ENCODE results near the gene CSF3. TPM values are rescaled to one million over a fixed set of nuclear protein-coding genes. Genes with fewer than 3 reads are reported as not detected.
A peak's percentile ranks its signal among the peaks of the same experiment; 100 is the strongest.

Gene CSF3
- total RNA-seq, 1 donor from 2014 or later, result not detected

GRCh38 chr17:40015998-40016985, 1.1 kb downstream of the CSF3 start:
- H3K9me3 Mint-ChIP-seq (ENCODE audit: unreplicated experiment), result no peaks in the 10 kb centered on the region
- H3K27ac Mint-ChIP-seq (ENCODE audit: unreplicated experiment), result no peak overlapping the region
- H3K27me3 Mint-ChIP-seq (ENCODE audit: unreplicated experiment), result peaks cover 10% of the 10 kb centered on the region
- peaks cover 4% of the 10 kb centered on the region for H3K4me1 Mint-ChIP-seq (ENCODE audit: unreplicated experiment)
- no peak for TF ChIP-seq CTCF (IDR thresholded peaks at IDR 0.05; ENCODE audit: unreplicated experiment)
- H3K36me3 Mint-ChIP-seq (ENCODE audit: low read depth, unreplicated experiment), result peaks cover 18% of the 10 kb centered on the region
- no peak for DNase-seq (ENCODE audit: low spot score)
- H3K4me3 Mint-ChIP-seq (ENCODE audit: unreplicated experiment), result no peak overlapping the region

DNA sequence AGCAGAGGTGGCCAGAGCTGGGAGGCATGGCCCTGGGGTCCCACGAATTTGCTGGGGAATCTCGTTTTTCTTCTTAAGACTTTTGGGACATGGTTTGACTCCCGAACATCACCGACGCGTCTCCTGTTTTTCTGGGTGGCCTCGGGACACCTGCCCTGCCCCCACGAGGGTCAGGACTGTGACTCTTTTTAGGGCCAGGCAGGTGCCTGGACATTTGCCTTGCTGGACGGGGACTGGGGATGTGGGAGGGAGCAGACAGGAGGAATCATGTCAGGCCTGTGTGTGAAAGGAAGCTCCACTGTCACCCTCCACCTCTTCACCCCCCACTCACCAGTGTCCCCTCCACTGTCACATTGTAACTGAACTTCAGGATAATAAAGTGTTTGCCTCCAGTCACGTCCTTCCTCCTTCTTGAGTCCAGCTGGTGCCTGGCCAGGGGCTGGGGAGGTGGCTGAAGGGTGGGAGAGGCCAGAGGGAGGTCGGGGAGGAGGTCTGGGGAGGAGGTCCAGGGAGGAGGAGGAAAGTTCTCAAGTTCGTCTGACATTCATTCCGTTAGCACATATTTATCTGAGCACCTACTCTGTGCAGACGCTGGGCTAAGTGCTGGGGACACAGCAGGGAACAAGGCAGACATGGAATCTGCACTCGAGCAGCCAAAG, 2.3 kb downstream of the CSF3 start:
- Mint-ChIP-seq H3K4me1 (ENCODE audit: unreplicated experiment) (peaks cover 4% of the 10 kb centered on the region), H3K4me3 (ENCODE audit: unreplicated experiment) (no peak overlapping the region), H3K9me3 (ENCODE audit: unreplicated experiment) (no peaks in the 10 kb centered on the region), H3K27ac (ENCODE audit: unreplicated experiment) (no peak overlapping the region), H3K27me3 (ENCODE audit: unreplicated experiment) (peaks cover 5% of the 10 kb centered on the region), H3K36me3 (ENCODE audit: low read depth, unreplicated experiment) (peaks cover 20% of the 10 kb centered on the region)
- no peak for TF ChIP-seq CTCF (IDR thresholded peaks at IDR 0.05; ENCODE audit: unreplicated experiment)
- DNase-seq (ENCODE audit: low spot score), result no peak

- TF ChIP-seq CTCF (IDR thresholded peaks at IDR 0.05; ENCODE audit: unreplicated experiment), result no peak
- H3K4me1 Mint-ChIP-seq (ENCODE audit: unreplicated experiment), result peaks cover 4% of the 10 kb centered on the region
- H3K36me3 Mint-ChIP-seq (ENCODE audit: low read depth, unreplicated experiment), result peaks cover 20% of the 10 kb centered on the region
- H3K4me3 Mint-ChIP-seq (ENCODE audit: unreplicated experiment), result no peak overlapping the region
- peaks cover 3% of the 10 kb centered on the region for H3K27me3 Mint-ChIP-seq (ENCODE audit: unreplicated experiment)
- no peak for DNase-seq (ENCODE audit: low spot score)
- no peaks in the 10 kb centered on the region for H3K9me3 Mint-ChIP-seq (ENCODE audit: unreplicated experiment)
- no peak overlapping the region for H3K27ac Mint-ChIP-seq (ENCODE audit: unreplicated experiment)
These were observed 3.2 kb downstream of the CSF3 start for GRCh38 chr17:40018211-40019121.

GRCh38 chr17:40019140-40019991, 4.1 kb downstream of the CSF3 start:
- H3K27me3 Mint-ChIP-seq (ENCODE audit: unreplicated experiment), result peaks cover 5% of the 10 kb centered on the region
- H3K27ac Mint-ChIP-seq (ENCODE audit: unreplicated experiment), result no peak overlapping the region
- peak overlapping the region; percentile 43 for H3K4me3 Mint-ChIP-seq (ENCODE audit: unreplicated experiment)
- no peak for DNase-seq (ENCODE audit: low spot score)
- peaks cover 4% of the 10 kb centered on the region for H3K4me1 Mint-ChIP-seq (ENCODE audit: unreplicated experiment)
- H3K9me3 Mint-ChIP-seq (ENCODE audit: unreplicated experiment), result no peaks in the 10 kb centered on the region
- peaks cover 21% of the 10 kb centered on the region for H3K36me3 Mint-ChIP-seq (ENCODE audit: low read depth, unreplicated experiment)
- no peak for TF ChIP-seq CTCF (IDR thresholded peaks at IDR 0.05; ENCODE audit: unreplicated experiment)

Measured in endothelial cell (in vitro differentiated cells).